MM.1S (cell line): ENCODE measurements around the gene RASA1.

ENCODE experiments used
- DNase-seq: peaks from one replicate; pipeline ENCODE4 v3.0.0-alpha.2; 2015
- H2AFZ ChIP-seq: fragments of 300-600 bp; sonication (generic); 2 replicates; pipeline ENCODE4 v1.6.0; 2016; ENCODE audit warnings: antibody characterized with exemption, low read length
- H3F3A ChIP-seq: fragments of 300-600 bp; sonication (generic); 2 replicates; pipeline ENCODE4 v1.6.1; 2016; ENCODE audit warnings: mild to moderate bottlenecking, antibody characterized with exemption, low read length, moderate library complexity, mixed read lengths; ENCODE audit not compliant: insufficient read depth
- H3K27ac ChIP-seq: fragments of 300-600 bp; sonication (generic); 2 replicates; pipeline ENCODE4 v1.5.1; 2016; ENCODE audit warnings: mild to moderate bottlenecking, low read length
- H3K27me3 ChIP-seq: fragments of 300-600 bp; sonication (generic); replicated peaks from 2 replicates; pipeline ENCODE4 v1.6.0; 2016; ENCODE audit warnings: low read length; ENCODE audit not compliant: insufficient read depth
- H3K36me3 ChIP-seq: fragments of 300-600 bp; sonication (generic); replicated peaks from 2 replicates; pipeline ENCODE4 v1.6.1; 2016; ENCODE audit warnings: mild to moderate bottlenecking, low read length, mixed read lengths; ENCODE audit not compliant: insufficient read depth
- H3K4me1 ChIP-seq: fragments of 300-600 bp; sonication (generic); 2 replicates; pipeline ENCODE4 v1.6.1; 2016; ENCODE audit warnings: low read length, mixed read lengths
- H3K4me2 ChIP-seq: fragments of 300-600 bp; sonication (generic); 2 replicates; pipeline ENCODE4 v1.6.0; 2016; ENCODE audit warnings: low read depth, low read length
- H3K4me3 ChIP-seq: fragments of 300-600 bp; sonication (generic); 2 replicates; pipeline ENCODE4 v1.5.1; 2016; ENCODE audit warnings: low read length, mixed read lengths
- H3K79me2 ChIP-seq: fragments of 300-600 bp; sonication (generic); 2 replicates; pipeline ENCODE4 v1.6.1; 2016; ENCODE audit warnings: mixed run types, low read length, mixed read lengths
- H3K9ac ChIP-seq: fragments of 300-600 bp; sonication (generic); 2 replicates; pipeline ENCODE4 v1.6.1; 2016; ENCODE audit warnings: low read length, mixed read lengths
- H3K9me2 ChIP-seq: fragments of 300-600 bp; sonication (generic); replicated peaks from 2 replicates; pipeline ENCODE4 v1.6.1; 2016; ENCODE audit warnings: mild to moderate bottlenecking, low read length, mixed read lengths; ENCODE audit not compliant: insufficient read depth
- H3K9me3 ChIP-seq: fragments of 300-600 bp; sonication (generic); replicated peaks from 2 replicates; pipeline ENCODE4 v1.6.1; 2016; ENCODE audit warnings: mild to moderate bottlenecking, low read length, mixed read lengths; ENCODE audit not compliant: insufficient read depth
- H4K20me1 ChIP-seq: fragments of 300-600 bp; sonication (generic); 2 replicates; pipeline ENCODE4 v1.6.1; 2016; ENCODE audit warnings: mild to moderate bottlenecking, low read length, moderate library complexity, mixed read lengths; ENCODE audit not compliant: insufficient read depth
- EZH2 ChIP-seq: fragments of 300-600 bp; sonication (generic); optimal IDR thresholded peaks from 2 replicates; pipeline ENCODE3; 2017; ENCODE audit warnings: low read depth, mild to moderate bottlenecking, antibody characterized with exemption, low read length, mixed read lengths
- EZH2phosphoT487 ChIP-seq: fragments of 300-600 bp; sonication (generic); IDR thresholded peaks from 2 replicates; pipeline ENCODE4 v1.6.1; 2018; ENCODE audit warnings: antibody characterized with exemption, low read length
- TF ChIP-seq, protein P1 (sequence below): fragments of 300-600 bp; sonication (generic); IDR thresholded peaks from 2 replicates; pipeline ENCODE4 v1.5.1; 2016; ENCODE audit warnings: antibody characterized with exemption, low read length, mixed read lengths

Gene RASA1

DNA sequence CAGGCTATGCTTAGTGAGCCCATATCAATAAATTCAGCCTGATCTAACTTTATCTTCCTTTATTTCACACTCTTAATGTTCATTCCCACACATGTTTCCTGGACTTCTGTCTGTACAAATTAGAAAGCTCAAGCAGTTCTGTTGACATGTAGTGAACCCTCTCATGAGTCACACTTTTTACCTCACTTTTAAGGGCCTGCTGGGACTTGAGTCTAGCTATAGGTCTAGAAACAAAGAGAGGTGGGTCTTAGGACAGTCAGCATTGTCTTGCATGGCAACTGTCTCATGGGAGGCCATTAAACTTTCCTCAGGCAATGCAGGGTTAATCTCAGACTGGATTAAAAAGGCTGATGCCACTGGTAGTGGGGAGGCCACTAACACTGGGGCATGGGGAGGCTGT lies 153.6 kb downstream of the RASA1 start:
- no peaks in the 10 kb centered on the region for H3K27me3 ChIP-seq

DNA sequence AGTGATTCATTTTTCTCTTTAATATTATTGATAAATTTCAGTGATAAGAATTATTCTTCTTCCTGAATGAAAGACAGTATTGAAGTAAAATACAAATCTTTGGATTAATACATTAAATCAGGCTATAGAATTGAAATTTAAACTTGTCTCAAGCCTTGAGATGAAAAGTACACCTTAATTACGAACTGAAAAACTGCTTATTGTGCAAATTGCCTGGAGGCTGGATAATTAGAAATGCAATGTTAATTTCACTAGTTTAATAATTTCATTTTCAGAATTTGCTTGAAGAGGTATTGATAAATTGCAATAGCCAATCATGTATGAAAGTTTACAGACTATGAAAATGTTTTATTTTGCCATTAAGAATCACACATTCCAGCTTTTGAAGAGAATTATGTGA lies 156.1 kb downstream of the RASA1 start:
- no peak overlapping the region for H3K9ac ChIP-seq
- H3K9me2 ChIP-seq: no peaks in the 10 kb centered on the region
- TF ChIP-seq EZH2 (no peak), EZH2phosphoT487 (no peak)
- TF ChIP-seq, protein P1, sequence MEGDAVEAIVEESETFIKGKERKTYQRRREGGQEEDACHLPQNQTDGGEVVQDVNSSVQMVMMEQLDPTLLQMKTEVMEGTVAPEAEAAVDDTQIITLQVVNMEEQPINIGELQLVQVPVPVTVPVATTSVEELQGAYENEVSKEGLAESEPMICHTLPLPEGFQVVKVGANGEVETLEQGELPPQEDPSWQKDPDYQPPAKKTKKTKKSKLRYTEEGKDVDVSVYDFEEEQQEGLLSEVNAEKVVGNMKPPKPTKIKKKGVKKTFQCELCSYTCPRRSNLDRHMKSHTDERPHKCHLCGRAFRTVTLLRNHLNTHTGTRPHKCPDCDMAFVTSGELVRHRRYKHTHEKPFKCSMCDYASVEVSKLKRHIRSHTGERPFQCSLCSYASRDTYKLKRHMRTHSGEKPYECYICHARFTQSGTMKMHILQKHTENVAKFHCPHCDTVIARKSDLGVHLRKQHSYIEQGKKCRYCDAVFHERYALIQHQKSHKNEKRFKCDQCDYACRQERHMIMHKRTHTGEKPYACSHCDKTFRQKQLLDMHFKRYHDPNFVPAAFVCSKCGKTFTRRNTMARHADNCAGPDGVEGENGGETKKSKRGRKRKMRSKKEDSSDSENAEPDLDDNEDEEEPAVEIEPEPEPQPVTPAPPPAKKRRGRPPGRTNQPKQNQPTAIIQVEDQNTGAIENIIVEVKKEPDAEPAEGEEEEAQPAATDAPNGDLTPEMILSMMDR: no peak

More for the DNA sequence above, 153.6 kb downstream of the RASA1 start:
- Histone ChIP-seq H3K4me2 (no peak overlapping the region), H4K20me1 (no peaks in the 10 kb centered on the region), H3K9me2 (no peaks in the 10 kb centered on the region), H3K9ac (no peak overlapping the region), H3F3A (no peaks in the 10 kb centered on the region), H3K36me3 (no peaks in the 10 kb centered on the region), H3K27ac (no peak overlapping the region), H2AFZ (no peak overlapping the region), H3K4me1 (no peaks in the 10 kb centered on the region), H3K79me2 (no peaks in the 10 kb centered on the region), H3K4me3 (no peak overlapping the region), H3K9me3 (no peaks in the 10 kb centered on the region)
- TF ChIP-seq, protein P1: no peak
- TF ChIP-seq EZH2phosphoT487 (no peak), EZH2 (no peak)
- no peak for DNase-seq

DNA sequence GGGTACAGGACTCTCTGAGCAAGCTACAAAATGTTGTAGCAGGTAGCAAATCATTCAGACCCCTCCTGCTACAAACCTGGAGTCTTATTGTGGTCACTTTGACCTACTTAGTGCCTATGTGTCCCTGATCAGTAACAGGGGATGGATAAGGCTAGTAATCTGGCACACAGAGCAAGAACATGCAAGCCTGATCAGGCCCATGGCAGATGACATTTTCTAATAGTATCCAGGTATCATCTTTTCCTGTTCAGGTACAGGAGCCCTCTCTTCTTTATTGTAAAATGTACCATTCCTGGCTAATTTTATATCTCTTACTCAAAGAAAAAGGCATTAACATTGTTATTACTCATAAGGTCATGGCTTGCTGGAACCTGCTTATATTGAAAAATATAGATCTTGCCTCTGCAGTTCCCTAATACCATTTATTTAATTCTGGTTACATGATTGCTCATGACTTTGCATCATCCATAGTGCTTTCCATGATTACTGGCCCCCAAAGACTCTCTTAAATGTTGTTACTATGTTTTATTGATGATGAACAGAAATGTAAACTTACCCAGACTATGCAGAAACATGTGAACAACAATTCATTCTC lies 163.3 kb downstream of the RASA1 start:
- H3K4me2 ChIP-seq: no peak overlapping the region
- H3K27me3 ChIP-seq: no peaks in the 10 kb centered on the region
- H3K9me2 ChIP-seq: no peaks in the 10 kb centered on the region
- H2AFZ ChIP-seq: no peak overlapping the region
- H3K4me3 ChIP-seq: no peak overlapping the region
- no peaks in the 10 kb centered on the region for H3F3A ChIP-seq
- H3K79me2 ChIP-seq: no peaks in the 10 kb centered on the region
- DNase-seq: no peak
- no peak overlapping the region for H3K27ac ChIP-seq
- no peaks in the 10 kb centered on the region for H3K4me1 ChIP-seq
- H3K36me3 ChIP-seq: no peaks in the 10 kb centered on the region
- TF ChIP-seq EZH2phosphoT487 (no peak), EZH2 (no peak)
- TF ChIP-seq, protein P1: no peak
- H4K20me1 ChIP-seq: no peaks in the 10 kb centered on the region
- H3K9me3 ChIP-seq: no peaks in the 10 kb centered on the region
- H3K9ac ChIP-seq: no peak overlapping the region

More for the DNA sequence above, 156.1 kb downstream of the RASA1 start:
- Histone ChIP-seq H3K9me3 (no peaks in the 10 kb centered on the region), H3K4me2 (no peak overlapping the region), H3K36me3 (no peaks in the 10 kb centered on the region), H2AFZ (no peak overlapping the region), H3K4me1 (no peaks in the 10 kb centered on the region), H3K27ac (no peak overlapping the region), H3K79me2 (no peaks in the 10 kb centered on the region), H3K4me3 (no peak overlapping the region), H3F3A (no peaks in the 10 kb centered on the region), H4K20me1 (no peaks in the 10 kb centered on the region), H3K27me3 (no peaks in the 10 kb centered on the region)
- no peak for DNase-seq
